ENCODE results near the gene UGT1A3. TPM values are rescaled to one million over a fixed set of nuclear protein-coding genes. Genes with fewer than 3 reads are reported as not detected.
"Not testable (repeated sequence)": the region's sequence is repeated elsewhere in the genome, so short reads cannot be mapped to it uniquely, and the experiment has no call there.

Gene UGT1A3
- total RNA-seq, 1 experiment from 2014 or later, result not detected

DNA sequence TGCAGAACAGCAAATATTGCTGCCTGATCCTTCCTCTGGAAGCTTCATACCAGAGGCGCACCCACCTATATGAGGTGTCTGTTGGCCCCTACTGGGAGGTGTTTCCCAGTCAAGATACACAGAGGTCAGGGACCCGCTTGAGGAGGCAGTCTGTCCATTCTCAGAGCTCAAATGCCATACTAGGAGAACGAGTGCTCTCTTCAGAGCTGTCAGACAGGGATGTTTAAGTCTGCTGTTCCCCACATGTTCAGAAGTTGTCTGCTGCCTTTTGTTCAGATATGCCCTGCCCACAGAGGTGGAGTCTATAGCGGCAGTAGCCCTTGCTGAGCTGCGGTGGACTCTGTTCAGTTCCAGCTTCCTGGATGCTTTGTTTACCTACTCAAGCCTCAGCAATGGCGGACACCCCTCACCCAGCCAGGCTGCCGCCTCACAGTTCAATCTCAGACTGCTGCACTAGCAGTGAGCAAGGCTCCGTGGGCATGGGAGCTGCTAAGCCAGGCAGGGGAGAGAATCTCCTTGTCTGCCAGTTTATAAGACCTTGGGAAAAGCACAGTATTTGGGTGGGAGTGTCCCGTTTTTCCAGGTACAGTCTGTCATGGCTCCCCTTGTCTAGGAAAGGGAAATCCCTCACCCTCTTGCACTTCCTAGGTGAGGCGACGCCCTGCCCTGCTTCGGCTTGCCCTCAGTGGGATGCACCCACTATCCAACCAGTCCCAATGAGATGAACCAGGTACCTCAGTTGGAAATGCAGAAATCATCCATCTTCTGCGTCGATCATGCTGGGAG, 8.2 kb downstream of the UGT1A3 start:
- not testable (repeated sequence) for H3K4me3 ChIP-seq (ENCODE audit: insufficient read depth, low read depth, low read length); H3K36me3 ChIP-seq (replicated peaks; ENCODE audit: control insufficient read depth, insufficient read depth, low read length); DNase-seq; H3K27me3 ChIP-seq (ENCODE audit: control insufficient read depth, insufficient read depth, low read length)

DNA sequence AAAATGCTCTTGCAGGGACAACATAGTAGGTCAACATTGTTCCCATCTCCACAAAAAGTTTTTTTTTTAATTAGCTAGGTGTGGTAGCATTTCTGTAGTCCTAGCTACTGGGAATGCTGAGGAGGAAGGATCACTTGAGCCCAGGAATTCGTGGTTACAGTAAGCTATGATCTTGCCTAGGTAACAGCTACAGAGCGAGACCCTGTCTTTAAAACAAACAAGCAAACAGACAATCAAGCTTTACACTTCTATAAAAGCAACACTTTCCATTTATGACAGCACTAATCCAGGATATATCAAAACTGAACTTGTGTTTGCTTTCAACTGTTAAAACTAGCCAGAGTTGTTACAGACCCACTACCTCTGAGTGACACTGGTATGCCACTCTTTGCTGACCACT, 12.0 kb downstream of the UGT1A3 start:
- H3K36me3 ChIP-seq (replicated peaks; ENCODE audit: control insufficient read depth, insufficient read depth, low read length), result no peaks in the 10 kb centered on the region
- no peak for DNase-seq
- no peak overlapping the region for H3K4me3 ChIP-seq (ENCODE audit: insufficient read depth, low read depth, low read length)
- no peaks in the 10 kb centered on the region for H3K27me3 ChIP-seq (ENCODE audit: control insufficient read depth, insufficient read depth, low read length)

DNA sequence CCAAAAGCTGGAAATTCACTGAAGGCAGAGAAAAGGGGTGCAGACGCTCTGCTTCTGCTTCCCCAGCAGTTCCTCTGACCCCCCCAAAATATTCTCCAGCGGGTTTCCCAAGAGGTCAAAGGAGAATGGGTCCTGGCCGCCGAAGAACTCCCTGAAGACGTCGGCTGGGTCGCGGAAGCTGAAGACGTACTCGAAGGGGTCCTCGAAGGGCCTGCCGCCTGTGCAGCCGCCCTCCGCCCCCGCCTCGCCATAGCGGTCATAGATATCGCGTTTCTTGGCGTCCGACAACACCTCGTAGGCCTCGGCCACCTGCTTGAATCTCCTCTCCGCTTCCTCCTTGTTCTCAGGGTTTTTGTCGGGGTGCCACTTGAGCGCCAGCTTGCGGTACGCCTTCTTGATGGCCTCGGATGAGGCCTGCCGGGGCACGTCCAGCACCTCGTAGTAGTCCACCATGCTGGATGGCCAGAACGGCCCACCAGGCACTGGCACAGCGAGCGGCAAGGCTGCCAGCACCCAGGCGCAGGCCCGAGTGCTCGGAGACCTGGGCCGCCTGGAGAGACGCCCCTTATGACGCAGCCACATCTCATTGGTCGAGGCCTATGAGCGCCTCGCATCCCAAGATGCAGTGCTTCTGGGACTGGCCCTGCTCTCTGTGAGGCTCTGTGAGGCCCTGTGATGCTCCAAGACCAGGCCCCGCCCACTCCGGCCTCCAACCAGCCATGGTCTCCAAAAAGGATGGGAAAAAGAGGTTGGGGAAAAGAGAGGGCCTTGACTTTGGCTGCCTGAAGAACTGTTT, 14.8 kb downstream of the UGT1A3 start:
- no peak for DNase-seq
- H3K4me3 ChIP-seq (ENCODE audit: insufficient read depth, low read depth, low read length), result no peak overlapping the region
- H3K36me3 ChIP-seq (replicated peaks; ENCODE audit: control insufficient read depth, insufficient read depth, low read length), result no peaks in the 10 kb centered on the region
- H3K27me3 ChIP-seq (ENCODE audit: control insufficient read depth, insufficient read depth, low read length), result no peaks in the 10 kb centered on the region

DNA sequence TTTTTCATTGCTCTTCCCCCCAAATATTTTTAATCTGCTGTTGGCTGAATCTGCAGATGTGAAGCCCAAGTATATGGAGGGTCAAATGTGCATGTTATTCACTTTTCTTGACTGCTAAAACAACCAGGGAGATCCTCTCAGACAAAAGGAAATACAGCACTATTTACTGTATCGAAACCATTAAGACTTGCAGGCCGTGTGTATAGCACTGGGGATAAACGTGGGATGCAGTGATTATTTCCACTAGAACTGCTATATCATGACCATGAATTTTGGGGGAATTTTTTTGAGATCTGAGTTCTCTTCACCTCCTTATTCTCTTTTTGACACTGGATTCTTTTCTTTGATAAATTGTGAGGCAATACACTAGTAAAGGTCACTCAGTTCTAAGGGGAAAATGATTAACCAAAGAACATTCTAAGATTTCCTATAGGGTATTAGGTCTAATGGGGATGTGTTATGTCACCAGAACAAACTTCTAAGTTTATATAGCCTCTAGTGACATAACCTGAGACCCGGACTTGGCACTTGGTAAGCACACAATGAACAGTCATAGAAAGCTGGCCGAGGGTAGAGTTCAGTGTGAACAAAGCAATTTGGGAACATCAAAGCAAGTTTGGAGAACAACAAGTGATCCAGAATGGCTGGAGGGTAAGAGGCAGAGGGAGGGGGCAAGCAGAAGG, 16.4 kb downstream of the UGT1A3 start:
- Histone ChIP-seq H3K36me3 (replicated peaks; ENCODE audit: control insufficient read depth, insufficient read depth, low read length) (no peaks in the 10 kb centered on the region), H3K4me3 (ENCODE audit: insufficient read depth, low read depth, low read length) (no peak overlapping the region), H3K27me3 (ENCODE audit: control insufficient read depth, insufficient read depth, low read length) (no peaks in the 10 kb centered on the region)
- DNase-seq, result no peak

DNA sequence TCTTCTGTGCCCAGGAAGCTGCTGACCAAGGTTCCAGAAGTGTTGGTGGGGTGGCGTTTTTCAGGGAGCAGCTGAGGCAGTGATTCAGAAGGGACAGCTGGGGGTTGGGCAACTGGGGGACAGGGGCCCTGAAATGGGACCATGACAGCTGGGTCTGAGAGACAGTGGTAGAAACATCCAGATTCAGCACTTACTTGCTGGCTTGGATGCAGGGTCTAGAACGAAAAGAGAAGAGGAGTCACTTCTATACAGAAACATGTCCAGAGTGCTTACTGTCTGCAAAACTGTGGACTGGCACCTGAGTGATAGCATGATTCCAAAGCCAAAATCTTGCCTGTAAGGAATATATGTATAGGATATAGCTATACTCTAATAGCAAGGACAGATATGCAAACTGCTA, 17.0 kb downstream of the UGT1A3 start:
- not testable (repeated sequence) for DNase-seq

DNA sequence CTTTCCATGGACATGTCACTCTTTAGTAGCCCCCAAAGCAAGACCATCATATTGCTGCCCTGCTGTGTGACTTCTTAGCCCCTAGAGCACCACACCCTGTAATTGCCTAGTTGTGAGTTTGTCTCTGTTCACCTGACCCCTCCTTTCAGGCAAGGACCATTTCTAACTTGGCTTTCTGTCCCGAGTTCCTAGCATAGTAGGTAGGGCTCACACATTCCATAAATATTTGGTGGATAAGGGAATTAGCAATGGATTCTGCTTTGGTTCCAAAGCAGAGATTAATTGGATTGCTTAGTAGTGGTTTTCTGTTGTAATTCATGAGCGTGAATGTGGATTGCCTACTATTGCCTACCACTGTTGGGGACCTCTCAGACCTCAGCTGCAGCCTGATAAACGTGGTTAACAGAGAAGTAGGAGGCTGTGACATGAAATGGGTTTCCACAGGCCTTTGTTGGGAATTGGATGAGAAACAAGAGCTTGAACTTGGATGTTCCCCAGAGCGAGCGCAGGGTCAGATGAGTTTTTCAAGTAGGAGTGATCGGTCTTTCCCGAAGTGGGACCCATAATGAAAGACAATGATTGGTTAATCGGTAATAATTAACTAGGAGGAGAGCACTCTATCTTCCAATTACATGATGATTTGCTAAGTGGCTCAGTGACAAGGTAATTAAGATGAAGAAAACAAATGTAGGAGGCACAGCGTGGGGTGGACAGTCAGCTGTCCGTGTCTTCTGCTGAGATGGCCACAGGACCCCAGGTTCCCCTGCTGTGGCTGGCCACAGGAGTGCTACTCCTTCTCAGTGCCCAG, 17.8 kb downstream of the UGT1A3 start:
- H3K36me3 ChIP-seq (replicated peaks; ENCODE audit: control insufficient read depth, insufficient read depth, low read length), result no peaks in the 10 kb centered on the region
- no peak overlapping the region for H3K4me3 ChIP-seq (ENCODE audit: insufficient read depth, low read depth, low read length)
- DNase-seq, result no peak
- no peaks in the 10 kb centered on the region for H3K27me3 ChIP-seq (ENCODE audit: control insufficient read depth, insufficient read depth, low read length)

More for the DNA sequence above, 17.0 kb downstream of the UGT1A3 start:
- not testable (repeated sequence) for H3K4me3 ChIP-seq (ENCODE audit: insufficient read depth, low read depth, low read length); H3K27me3 ChIP-seq (ENCODE audit: control insufficient read depth, insufficient read depth, low read length); H3K36me3 ChIP-seq (replicated peaks; ENCODE audit: control insufficient read depth, insufficient read depth, low read length)

DNA sequence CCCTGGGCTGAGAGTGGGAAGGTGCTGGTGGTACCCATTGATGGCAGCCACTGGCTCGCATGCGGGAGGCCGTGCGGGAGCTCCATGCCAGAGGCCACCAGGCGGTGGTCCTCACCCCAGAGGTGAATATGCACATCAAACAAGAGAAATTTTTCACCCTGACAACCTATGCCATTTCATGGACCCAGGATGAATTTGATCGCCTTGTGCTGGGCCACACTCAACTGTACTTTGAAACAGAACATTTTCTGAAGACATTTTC, 18.4 kb downstream of the UGT1A3 start:
- Histone ChIP-seq H3K27me3 (ENCODE audit: control insufficient read depth, insufficient read depth, low read length) (no peaks in the 10 kb centered on the region), H3K36me3 (replicated peaks; ENCODE audit: control insufficient read depth, insufficient read depth, low read length) (no peaks in the 10 kb centered on the region), H3K4me3 (ENCODE audit: insufficient read depth, low read depth, low read length) (no peak overlapping the region)
- DNase-seq, result no peak

DNA sequence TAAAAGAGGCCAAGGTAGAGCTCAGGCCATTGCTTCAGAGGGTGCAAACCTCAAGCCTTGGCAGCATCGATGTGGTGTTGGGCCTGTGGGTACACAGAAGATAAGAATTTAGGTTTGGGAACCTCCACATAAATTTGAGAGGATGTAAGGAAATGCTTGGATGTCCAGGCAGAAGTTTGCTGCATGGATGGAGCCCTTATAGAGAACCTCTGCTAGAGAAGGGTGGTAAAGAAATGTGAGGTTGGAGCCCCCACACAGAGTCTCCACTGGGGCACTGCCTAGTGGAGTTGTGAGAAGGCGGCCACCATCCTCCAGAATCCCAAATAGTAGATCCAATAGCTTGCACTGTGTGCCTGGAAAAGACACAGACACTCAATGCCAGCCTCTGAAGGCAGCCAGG, 21.8 kb downstream of the UGT1A3 start:
- H3K4me3 ChIP-seq (ENCODE audit: insufficient read depth, low read depth, low read length); H3K27me3 ChIP-seq (ENCODE audit: control insufficient read depth, insufficient read depth, low read length); H3K36me3 ChIP-seq (replicated peaks; ENCODE audit: control insufficient read depth, insufficient read depth, low read length); DNase-seq: not testable (repeated sequence)

DNA sequence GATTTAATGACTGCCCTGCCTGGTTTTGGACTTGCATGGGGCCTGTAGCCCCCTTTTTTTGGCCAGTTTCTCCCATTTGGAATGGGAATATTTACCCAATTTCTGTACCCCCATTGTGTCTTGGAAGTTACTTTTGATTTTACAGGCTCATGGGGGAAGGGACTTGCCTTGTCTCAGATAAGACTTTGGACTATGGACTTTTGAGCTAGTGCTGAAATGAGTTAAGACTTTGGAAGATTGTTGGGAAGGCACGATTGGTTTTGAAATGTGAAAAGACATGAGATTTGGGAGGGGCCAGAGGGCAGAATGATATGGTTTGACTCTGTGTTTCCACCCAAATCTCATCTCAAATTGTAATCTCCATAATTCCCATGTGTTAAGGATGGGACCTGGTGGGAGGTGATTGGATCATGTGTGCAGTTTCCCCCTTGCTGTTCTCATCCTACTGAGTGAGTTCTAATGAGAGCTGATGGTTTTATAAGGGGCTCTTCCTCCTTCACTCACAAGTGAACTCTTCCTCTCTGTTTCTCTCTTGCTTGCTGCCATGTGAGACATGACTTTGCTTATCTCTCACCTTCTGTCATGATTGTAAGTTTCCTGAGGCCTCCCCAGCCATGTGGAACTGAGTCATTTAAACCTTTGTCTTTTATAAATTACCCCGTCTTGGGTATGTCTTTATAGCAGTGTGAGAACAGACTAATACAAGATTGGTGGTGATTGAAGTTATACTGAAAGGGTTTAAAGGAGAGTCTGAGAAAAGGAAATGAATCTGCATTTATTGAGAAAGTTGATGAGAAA, 22.6 kb downstream of the UGT1A3 start:
- not testable (repeated sequence) for H3K4me3 ChIP-seq (ENCODE audit: insufficient read depth, low read depth, low read length); H3K36me3 ChIP-seq (replicated peaks; ENCODE audit: control insufficient read depth, insufficient read depth, low read length); H3K27me3 ChIP-seq (ENCODE audit: control insufficient read depth, insufficient read depth, low read length); DNase-seq

DNA sequence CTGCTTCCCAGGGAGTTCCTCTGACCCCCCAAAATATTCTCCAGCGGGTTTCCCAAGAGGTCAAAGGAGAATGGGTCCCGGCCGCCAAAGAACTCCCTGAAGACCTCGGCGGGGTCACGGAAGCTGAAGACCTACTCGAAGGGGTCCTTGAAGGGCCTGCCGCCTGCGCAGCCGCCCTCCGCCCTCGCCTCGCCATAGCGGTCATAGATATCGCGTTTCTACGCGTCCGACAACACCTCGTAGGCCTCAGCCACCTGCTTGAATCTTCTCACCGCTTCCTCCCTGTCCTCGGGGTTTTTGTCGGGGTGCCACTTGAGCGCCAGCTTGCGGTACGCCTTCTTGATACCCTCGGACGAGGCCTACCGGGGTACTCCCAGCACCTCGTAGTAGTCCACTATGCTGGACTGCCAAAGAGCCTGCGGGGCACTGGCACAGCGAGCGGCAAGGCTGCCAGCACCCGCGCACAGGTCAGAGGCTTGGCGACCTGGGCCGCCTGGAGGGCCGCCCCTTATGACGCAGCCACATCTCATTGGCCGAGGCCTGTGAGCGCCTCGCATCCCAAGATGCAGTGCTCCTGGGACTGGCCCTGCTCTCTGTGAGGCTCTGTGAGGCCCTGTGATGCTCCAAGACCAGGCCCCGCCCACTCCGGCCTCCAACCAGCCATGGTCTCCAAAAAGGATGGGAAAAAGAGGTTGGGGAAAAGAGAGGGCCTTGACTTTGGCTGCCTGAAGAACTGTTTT, 26.2 kb downstream of the UGT1A3 start:
- DNase-seq, result no peak
- H3K27me3 ChIP-seq (ENCODE audit: control insufficient read depth, insufficient read depth, low read length), result no peaks in the 10 kb centered on the region

DNA sequence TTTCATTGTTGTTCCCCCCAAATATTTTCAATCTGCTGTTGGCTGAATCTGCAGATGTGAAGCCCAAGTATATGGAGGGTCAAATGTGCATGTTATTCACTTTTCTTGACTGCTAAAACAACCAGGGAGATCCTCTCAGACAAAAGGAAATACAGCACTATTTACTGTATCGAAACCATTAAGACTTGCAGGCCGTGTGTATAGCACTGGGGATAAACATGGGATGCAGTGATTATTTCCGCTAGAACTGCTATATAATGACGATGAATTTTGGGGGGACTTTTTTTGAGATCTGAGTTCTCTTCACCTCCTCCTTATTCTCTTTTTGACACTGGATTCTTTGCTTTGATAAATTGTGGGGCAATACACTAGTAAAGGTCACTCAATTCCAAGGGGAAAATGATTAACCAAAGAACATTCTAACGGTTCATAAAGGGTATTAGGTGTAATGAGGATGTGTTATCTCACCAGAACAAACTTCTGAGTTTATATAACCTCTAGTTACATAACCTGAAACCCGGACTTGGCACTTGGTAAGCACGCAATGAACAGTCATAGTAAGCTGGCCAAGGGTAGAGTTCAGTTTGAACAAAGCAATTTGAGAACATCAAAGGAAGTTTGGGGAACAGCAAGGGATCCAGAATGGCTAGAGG, 27.7 kb downstream of the UGT1A3 start:
- Histone ChIP-seq H3K27me3 (ENCODE audit: control insufficient read depth, insufficient read depth, low read length) (no peaks in the 10 kb centered on the region), H3K4me3 (ENCODE audit: insufficient read depth, low read depth, low read length) (no peak overlapping the region), H3K36me3 (replicated peaks; ENCODE audit: control insufficient read depth, insufficient read depth, low read length) (no peaks in the 10 kb centered on the region)
- DNase-seq, result no peak

More for the DNA sequence above, 26.2 kb downstream of the UGT1A3 start:
- Histone ChIP-seq H3K4me3 (ENCODE audit: insufficient read depth, low read depth, low read length) (no peak overlapping the region), H3K36me3 (replicated peaks; ENCODE audit: control insufficient read depth, insufficient read depth, low read length) (no peaks in the 10 kb centered on the region)

DNA sequence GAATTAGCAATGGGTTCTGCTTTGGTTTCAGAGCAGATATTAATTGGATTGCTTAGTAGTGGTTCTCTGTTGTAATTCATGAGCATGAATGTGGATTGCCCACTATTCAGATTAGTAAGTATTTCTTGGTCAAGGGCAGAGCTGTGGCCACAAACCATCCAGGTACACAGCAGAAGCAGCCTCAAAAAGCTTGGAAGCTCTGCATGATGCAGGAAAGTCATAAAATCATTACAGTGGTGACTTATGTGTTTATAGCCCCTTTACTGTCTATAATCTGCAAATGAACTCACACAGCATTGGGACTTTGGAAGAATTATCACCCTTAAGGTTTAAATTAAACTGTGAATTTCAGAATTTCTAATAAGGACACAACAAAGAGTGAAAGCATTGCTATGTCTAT, 29.3 kb downstream of the UGT1A3 start:
- H3K4me3 ChIP-seq (ENCODE audit: insufficient read depth, low read depth, low read length), result no peak overlapping the region
- no peak for DNase-seq
- no peaks in the 10 kb centered on the region for H3K27me3 ChIP-seq (ENCODE audit: control insufficient read depth, insufficient read depth, low read length)
- no peaks in the 10 kb centered on the region for H3K36me3 ChIP-seq (replicated peaks; ENCODE audit: control insufficient read depth, insufficient read depth, low read length)

DNA sequence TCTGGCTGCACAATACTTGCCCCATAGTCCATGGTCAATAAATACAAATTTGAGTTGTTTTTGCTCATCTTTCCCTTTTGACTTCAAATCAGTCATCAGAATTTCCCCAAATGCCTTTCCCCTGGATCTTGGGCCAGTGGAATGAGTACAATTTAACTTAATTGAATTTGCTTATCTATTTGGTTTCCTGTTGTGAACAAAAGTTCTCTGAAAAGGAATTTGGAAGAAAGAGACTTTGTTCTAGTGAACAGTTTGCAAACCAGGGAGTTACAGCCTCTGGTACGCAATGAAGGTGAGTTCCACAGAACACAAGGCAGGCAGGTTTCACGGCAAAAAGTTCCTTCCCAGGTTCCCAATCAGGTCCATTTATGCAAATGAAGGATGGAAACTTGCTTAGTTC, 30.0 kb downstream of the UGT1A3 start:
- Histone ChIP-seq H3K36me3 (replicated peaks; ENCODE audit: control insufficient read depth, insufficient read depth, low read length) (no peaks in the 10 kb centered on the region), H3K27me3 (ENCODE audit: control insufficient read depth, insufficient read depth, low read length) (no peaks in the 10 kb centered on the region), H3K4me3 (ENCODE audit: insufficient read depth, low read depth, low read length) (no peak overlapping the region)
- no peak for DNase-seq

All from H7 (cell line).